Thymus (tissue), 11 donors: ENCODE measurements around the gene PLA2G2D. TPM values are rescaled to one million over a fixed set of nuclear protein-coding genes. Genes with fewer than 3 reads are reported as not detected.

Source experiments
- DNase-seq, 9 donors: peaks; one replicate each; pipeline ENCODE4 v3.0.0-alpha.2; 2013; ENCODE audit warnings: low spot score in 9 of 9, low read depth in 6 of 9, missing footprints in 1 of 9
- H3K27ac ChIP-seq, 2 donors: one replicate each; pipeline ENCODE4 v1.5.1; 2013; ENCODE audit warnings: control low read depth in 1 of 2, low read depth in 1 of 2, low read length in 1 of 2, mild to moderate bottlenecking in 1 of 2, moderate library complexity in 1 of 2
- H3K27me3 ChIP-seq, 2 donors: one replicate each; pipeline ENCODE4 v1.5.1; 2013; ENCODE audit warnings: low read length in 1 of 2; ENCODE audit not compliant: control insufficient read depth in 2 of 2, insufficient read depth in 1 of 2
- H3K36me3 ChIP-seq, 2 donors: one replicate each; pipeline ENCODE4 v1.5.1; 2013; ENCODE audit warnings: low read length in 1 of 2, mild to moderate bottlenecking in 1 of 2, moderate library complexity in 1 of 2; ENCODE audit not compliant: control insufficient read depth in 2 of 2, insufficient read depth in 2 of 2
- H3K4me1 ChIP-seq, 2 donors: one replicate each; pipeline ENCODE4 v1.5.1; 2013; ENCODE audit warnings: low read length in 2 of 2; ENCODE audit not compliant: control insufficient read depth in 2 of 2, insufficient read depth in 2 of 2
- H3K4me3 ChIP-seq, 2 donors: one replicate each; pipeline ENCODE4 v1.5.1; 2013; ENCODE audit warnings: low read length in 2 of 2, control low read depth in 1 of 2, mild to moderate bottlenecking in 1 of 2
- H3K9me3 ChIP-seq, 2 donors: one replicate each; pipeline ENCODE4 v1.5.1; 2013; ENCODE audit warnings: low read length in 1 of 2, mild to moderate bottlenecking in 1 of 2; ENCODE audit not compliant: control insufficient read depth in 2 of 2, insufficient read depth in 1 of 2
- WGBS: extraction: QIAGEN DNeasy Blood & Tissue Kit; methylation state at CpG from one replicate; pipeline ENCODE4 v1.1.7; 2013; 5-methylcytosine and 5-hydroxymethylcytosine counted together
- polyA plus RNA-seq: library from polyadenylated mRNA; stranded (reverse); fragments of 200-250 nt; gene quantifications from one replicate; pipeline ENCODE4 v1.2.3, GENCODE V29; 2013
- total RNA-seq: library from RNA; stranded (reverse); fragments of 120-200 nt; gene quantifications from one replicate; pipeline ENCODE4 v1.2.4, GENCODE V29; 2013
- donor health status: healthy.

The PLA2G2D gene
- total and polyA plus RNA-seq, 2 donors: 0.52 to 1.6 TPM

GRCh38 chr1:20147846-20148570 is 28.7 kb upstream of the PLA2G2D start:
- Histone ChIP-seq H3K4me3 (no peak overlapping the region), H3K4me1 (peaks cover 5 to 6% of the 10 kb centered on the region in 2 donors), H3K9me3 (no peaks in the 10 kb centered on the region), H3K27ac (no peak overlapping the region), H3K27me3 (peaks cover 0 to 5% of the 10 kb centered on the region in 2 donors), H3K36me3 (no peaks in the 10 kb centered on the region)
- 91% methylated on average over 13 of the region's 13 CpGs for WGBS
- DNase-seq: no peak

- H3K4me3 ChIP-seq: no peak overlapping the region
- H3K9me3 ChIP-seq: no peaks in the 10 kb centered on the region
- H3K27me3 ChIP-seq: no peaks in the 10 kb centered on the region
- DNase-seq: no peak
- H3K36me3 ChIP-seq: no peaks in the 10 kb centered on the region
- 83% methylated on average over 13 of the region's 13 CpGs for WGBS
- no peaks in the 10 kb centered on the region for H3K4me1 ChIP-seq
- H3K27ac ChIP-seq: no peak overlapping the region
Observed at GRCh38 chr1:20143734-20144565, 24.6 kb upstream of the PLA2G2D start.

GRCh38 chr1:20143318-20143717 is 24.0 kb upstream of the PLA2G2D start:
- Histone ChIP-seq H3K27ac (no peak overlapping the region), H3K4me3 (no peak overlapping the region), H3K27me3 (no peaks in the 10 kb centered on the region), H3K36me3 (no peaks in the 10 kb centered on the region), H3K9me3 (no peaks in the 10 kb centered on the region), H3K4me1 (no peaks in the 10 kb centered on the region)
- no peak for DNase-seq
- 90% methylated on average over 8 of the region's 8 CpGs for WGBS

GRCh38 chr1:20142001-20142710 is 22.8 kb upstream of the PLA2G2D start:
- no peaks in the 10 kb centered on the region for H3K36me3 ChIP-seq
- no peaks in the 10 kb centered on the region for H3K27me3 ChIP-seq
- H3K4me1 ChIP-seq: no peaks in the 10 kb centered on the region
- 92% methylated on average over 13 of the region's 13 CpGs for WGBS
- H3K4me3 ChIP-seq: no peak overlapping the region
- no peaks in the 10 kb centered on the region for H3K9me3 ChIP-seq
- H3K27ac ChIP-seq: no peak overlapping the region
- no peak for DNase-seq

GRCh38 chr1:20141466-20141865 is 22.1 kb upstream of the PLA2G2D start:
- H3K27ac ChIP-seq: no peak overlapping the region
- no peak overlapping the region for H3K4me3 ChIP-seq
- no peak for DNase-seq
- H3K4me1 ChIP-seq: no peaks in the 10 kb centered on the region
- 95% methylated on average over 7 of the region's 7 CpGs for WGBS
- H3K9me3 ChIP-seq: no peaks in the 10 kb centered on the region
- H3K36me3 ChIP-seq: no peaks in the 10 kb centered on the region
- H3K27me3 ChIP-seq: no peaks in the 10 kb centered on the region

- Histone ChIP-seq H3K9me3 (no peaks in the 10 kb centered on the region), H3K27me3 (no peaks in the 10 kb centered on the region), H3K4me3 (no peak overlapping the region), H3K4me1 (no peaks in the 10 kb centered on the region), H3K36me3 (no peaks in the 10 kb centered on the region), H3K27ac (no peak overlapping the region)
- WGBS: 96% methylated on average over 9 of the region's 9 CpGs
- DNase-seq: no peak
Observed at GRCh38 chr1:20141001-20141400, 21.7 kb upstream of the PLA2G2D start.

- Histone ChIP-seq H3K4me3 (no peak overlapping the region), H3K27ac (no peak overlapping the region), H3K9me3 (no peaks in the 10 kb centered on the region), H3K4me1 (no peaks in the 10 kb centered on the region), H3K36me3 (no peaks in the 10 kb centered on the region), H3K27me3 (no peaks in the 10 kb centered on the region)
- DNase-seq: no peak
- 81% methylated on average over 13 of the region's 13 CpGs for WGBS
Observed at GRCh38 chr1:20139776-20140612, 20.7 kb upstream of the PLA2G2D start.

GRCh38 chr1:20138961-20139550 is 19.7 kb upstream of the PLA2G2D start, which contains the start of gene PLA2G2F:
Gene PLA2G2F (plus strand): TSS chr1:20139323. CDS start chr1:20139428, 105 bp downstream.
- Histone ChIP-seq H3K36me3 (no peaks in the 10 kb centered on the region), H3K27ac (no peak within 1 kb of the TSS), H3K4me1 (no peaks in the 10 kb centered on the region), H3K9me3 (no peaks in the 10 kb centered on the region), H3K27me3 (no peaks in the 10 kb centered on the region), H3K4me3 (no peak within 1 kb of the TSS)
- WGBS: 93% methylated on average over 9 of the region's 9 CpGs
- no peak for DNase-seq
